Activated naive CD4-positive, alpha-beta T cell treated with anti-CD3 and anti-CD28 coated beads, Interleukin-2, amount 50 U/mL, for 16 hours (primary cell): Measurements from ENCODE around the gene CREBRF.
A peak's percentile ranks its signal among the peaks of the same experiment; 100 is the strongest.
"Not testable (repeated sequence)": the region's sequence is repeated elsewhere in the genome, so short reads cannot be mapped to it uniquely, and the experiment has no call there.

ENCODE experiments used
- DNase-seq: peaks from one replicate; pipeline ENCODE4 v3.0.0-alpha.2; 2020

Gene CREBRF

GRCh38 chr5:173089581-173089980, 33.4 kb downstream of the CREBRF start:
- no peak for DNase-seq

- no peak for DNase-seq
These were observed 34.5 kb downstream of the CREBRF start for GRCh38 chr5:173090639-173091038.

- DNase-seq, result no peak
These were observed 35.8 kb downstream of the CREBRF start for GRCh38 chr5:173091981-173092380.

GRCh38 chr5:173093606-173094005, 37.5 kb downstream of the CREBRF start:
- DNase-seq, result no peak

GRCh38 chr5:173094012-173094661, 38.0 kb downstream of the CREBRF start:
- DNase-seq, result no peak

- no peak for DNase-seq
These were observed 42.6 kb downstream of the CREBRF start for GRCh38 chr5:173098787-173099186.

GRCh38 chr5:173099461-173099860, 43.3 kb downstream of the CREBRF start:
- no peak for DNase-seq

GRCh38 chr5:173101245-173101644, 45.1 kb downstream of the CREBRF start:
- no peak for DNase-seq

- no peak for DNase-seq
These were observed 47.3 kb downstream of the CREBRF start for GRCh38 chr5:173103411-173103810.

- no peak for DNase-seq
These were observed 52.8 kb downstream of the CREBRF start for GRCh38 chr5:173108914-173109313.

GRCh38 chr5:173114536-173114935, 58.4 kb downstream of the CREBRF start:
- no peak for DNase-seq

- DNase-seq, result no peak
These were observed 63.6 kb downstream of the CREBRF start for GRCh38 chr5:173119719-173120118.

GRCh38 chr5:173123416-173123815, 67.3 kb downstream of the CREBRF start:
- DNase-seq, result no peak

GRCh38 chr5:173132166-173132565, 76.0 kb downstream of the CREBRF start:
- DNase-seq, result not testable (repeated sequence)

- no peak for DNase-seq
These were observed 82.6 kb downstream of the CREBRF start for GRCh38 chr5:173138707-173139106.

- no peak for DNase-seq
These were observed 83.5 kb downstream of the CREBRF start for GRCh38 chr5:173139631-173140030.

GRCh38 chr5:173140769-173141168, 84.6 kb downstream of the CREBRF start:
- no peak for DNase-seq

- DNase-seq, result no peak
These were observed 87.4 kb downstream of the CREBRF start for GRCh38 chr5:173143567-173143966.

GRCh38 chr5:173144200-173145176, 88.3 kb downstream of the CREBRF start, which contains the start of gene BNIP1:
Gene BNIP1 (plus strand): TSS chr5:173144531. CDS start chr5:173144546, 15 bp downstream.
- DNase-seq, result peak; percentile 98

GRCh38 chr5:173148354-173148753, 92.2 kb downstream of the CREBRF start:
- no peak for DNase-seq

GRCh38 chr5:173152547-173152946, 96.4 kb downstream of the CREBRF start:
- no peak for DNase-seq

GRCh38 chr5:173153842-173154241, 97.7 kb downstream of the CREBRF start:
- DNase-seq, result no peak

GRCh38 chr5:173154619-173155018, 98.5 kb downstream of the CREBRF start:
- DNase-seq, result not testable (repeated sequence)

- no peak for DNase-seq
These were observed 99.8 kb downstream of the CREBRF start for GRCh38 chr5:173155912-173156311.
